GM12801 (cell line): ENCODE data around the gene LHCGR.

Experiments
- CTCF ChIP-seq: IDR thresholded peaks from one replicate; pipeline ENCODE4 v1.5.1; 2011; ENCODE audit warnings: control low read depth; ENCODE audit not compliant: insufficient read length; ENCODE audit errors: extremely low read depth

The LHCGR gene

GRCh38 chr2:48725696-48726494 lies 29.6 kb downstream of the LHCGR start:
- no peak for TF ChIP-seq CTCF

GRCh38 chr2:48724278-48724677 lies 31.2 kb downstream of the LHCGR start:
- no peak for TF ChIP-seq CTCF

- no peak for TF ChIP-seq CTCF
Observed at GRCh38 chr2:48723129-48723528, 32.4 kb downstream of the LHCGR start.

GRCh38 chr2:48722391-48722790 lies 33.1 kb downstream of the LHCGR start:
- TF ChIP-seq CTCF: no peak

- TF ChIP-seq CTCF: no peak
Observed at GRCh38 chr2:48721158-48721557, 34.4 kb downstream of the LHCGR start.

- TF ChIP-seq CTCF: no peak
Observed at GRCh38 chr2:48719480-48720177, 35.9 kb downstream of the LHCGR start.

GRCh38 chr2:48717846-48718245 lies 37.7 kb downstream of the LHCGR start:
- TF ChIP-seq CTCF: no peak
